Activated CD4-positive, alpha-beta T cell treated with anti-CD3 and anti-CD28 coated beads, Interleukin-2, amount 10 ng/mL, durations not matched to agents 24 days and 14 days (primary cell): ENCODE results near the gene HAUS3. TPM values are rescaled to one million over a fixed set of nuclear protein-coding genes. Genes with fewer than 3 reads are reported as not detected.

Experiments used
- DNase-seq: peaks from one replicate; pipeline ENCODE4 v3.0.0; 2022
- H3K27ac Mint-ChIP-seq: one replicate; pipeline ENCODE4 v1.8.0; 2022; ENCODE audit warnings: mild to moderate bottlenecking, mixed read lengths
- H3K27me3 Mint-ChIP-seq: one replicate; pipeline ENCODE4 v1.8.0; 2022; ENCODE audit warnings: mixed read lengths
- H3K36me3 Mint-ChIP-seq: one replicate; pipeline ENCODE4 v1.8.0; 2022; ENCODE audit warnings: low read depth, mild to moderate bottlenecking, mixed read lengths
- H3K4me1 Mint-ChIP-seq: one replicate; pipeline ENCODE4 v1.8.0; 2021; ENCODE audit warnings: mixed read lengths
- H3K4me3 Mint-ChIP-seq: one replicate; pipeline ENCODE4 v1.8.0; 2022; ENCODE audit warnings: mild to moderate bottlenecking, moderate library complexity, mixed read lengths
- H3K9me3 Mint-ChIP-seq: one replicate; pipeline ENCODE4 v1.8.0; 2021; ENCODE audit warnings: mixed read lengths
- intact Hi-C: fragments of 100-400 bp; cut with micrococcal nuclease; formaldehyde crosslinking; loops from one replicate; pipeline ENCODE4 v1.15.1; 2023
- total RNA-seq: library from RNA; stranded (reverse); gene quantifications from 2 replicates; pipeline ENCODE4 v1.2.3, GENCODE V29; 2022

HAUS3 gene
- total RNA-seq, 1 donor from 2014 or later: 19.4 TPM

GRCh38 chr4:2271279-2272025 is 29.5 kb upstream of the HAUS3 start:
- Mint-ChIP-seq H3K27ac (no peak overlapping the region), H3K9me3 (no peaks in the 10 kb centered on the region), H3K4me3 (no peak overlapping the region), H3K4me1 (no peaks in the 10 kb centered on the region), H3K27me3 (no peaks in the 10 kb centered on the region), H3K36me3 (no peaks in the 10 kb centered on the region)
- no peak for DNase-seq
- intact Hi-C loops: no loop called here

GRCh38 chr4:2270341-2271165 is 28.6 kb upstream of the HAUS3 start:
- no peaks in the 10 kb centered on the region for H3K27me3 Mint-ChIP-seq
- no peaks in the 10 kb centered on the region for H3K9me3 Mint-ChIP-seq
- no peak for DNase-seq
- no peaks in the 10 kb centered on the region for H3K4me1 Mint-ChIP-seq
- no peak overlapping the region for H3K27ac Mint-ChIP-seq
- intact Hi-C loops: no loop called here
- H3K4me3 Mint-ChIP-seq: no peak overlapping the region
- no peaks in the 10 kb centered on the region for H3K36me3 Mint-ChIP-seq

- no peak for DNase-seq
- H3K27me3 Mint-ChIP-seq: no peaks in the 10 kb centered on the region
- no peaks in the 10 kb centered on the region for H3K4me1 Mint-ChIP-seq
- no peak overlapping the region for H3K27ac Mint-ChIP-seq
- no peaks in the 10 kb centered on the region for H3K9me3 Mint-ChIP-seq
- no peaks in the 10 kb centered on the region for H3K36me3 Mint-ChIP-seq
- no peak overlapping the region for H3K4me3 Mint-ChIP-seq
- intact Hi-C loops: no loop called here
Observed at GRCh38 chr4:2269618-2270163, 27.8 kb upstream of the HAUS3 start.

DNA sequence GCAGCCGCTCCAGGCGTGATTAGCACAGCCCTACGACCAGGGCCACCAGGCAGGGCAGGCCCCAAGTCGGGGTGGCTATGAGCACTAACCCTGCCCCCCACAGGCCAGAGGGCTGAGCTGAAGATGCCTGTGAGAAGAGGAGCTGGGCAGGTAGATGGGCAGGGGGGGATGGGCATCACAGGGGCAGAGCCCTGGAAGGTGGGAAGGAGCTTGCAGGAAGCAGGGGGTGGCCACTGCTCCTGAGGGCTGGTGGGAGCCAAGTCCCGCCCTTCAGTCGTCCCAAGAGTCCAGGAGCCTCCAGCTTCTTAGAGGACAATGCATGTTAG is 27.2 kb upstream of the HAUS3 start:
- Mint-ChIP-seq H3K4me3 (no peak overlapping the region), H3K36me3 (no peaks in the 10 kb centered on the region), H3K4me1 (no peaks in the 10 kb centered on the region), H3K9me3 (no peaks in the 10 kb centered on the region), H3K27ac (no peak overlapping the region), H3K27me3 (no peaks in the 10 kb centered on the region)
- intact Hi-C loops: no loop called here
- no peak for DNase-seq

- no peak for DNase-seq
- Mint-ChIP-seq H3K27ac (no peak overlapping the region), H3K27me3 (no peaks in the 10 kb centered on the region), H3K4me3 (no peak overlapping the region), H3K4me1 (no peaks in the 10 kb centered on the region), H3K36me3 (no peaks in the 10 kb centered on the region), H3K9me3 (no peaks in the 10 kb centered on the region)
- intact Hi-C loops: no loop called here
Observed at GRCh38 chr4:2268357-2269205, 26.7 kb upstream of the HAUS3 start.

GRCh38 chr4:2267841-2268240 is 25.9 kb upstream of the HAUS3 start:
- no peaks in the 10 kb centered on the region for H3K36me3 Mint-ChIP-seq
- H3K27ac Mint-ChIP-seq: no peak overlapping the region
- no peaks in the 10 kb centered on the region for H3K9me3 Mint-ChIP-seq
- no peaks in the 10 kb centered on the region for H3K27me3 Mint-ChIP-seq
- DNase-seq: no peak
- no peaks in the 10 kb centered on the region for H3K4me1 Mint-ChIP-seq
- no peak overlapping the region for H3K4me3 Mint-ChIP-seq
- intact Hi-C loops: no loop called here

DNA sequence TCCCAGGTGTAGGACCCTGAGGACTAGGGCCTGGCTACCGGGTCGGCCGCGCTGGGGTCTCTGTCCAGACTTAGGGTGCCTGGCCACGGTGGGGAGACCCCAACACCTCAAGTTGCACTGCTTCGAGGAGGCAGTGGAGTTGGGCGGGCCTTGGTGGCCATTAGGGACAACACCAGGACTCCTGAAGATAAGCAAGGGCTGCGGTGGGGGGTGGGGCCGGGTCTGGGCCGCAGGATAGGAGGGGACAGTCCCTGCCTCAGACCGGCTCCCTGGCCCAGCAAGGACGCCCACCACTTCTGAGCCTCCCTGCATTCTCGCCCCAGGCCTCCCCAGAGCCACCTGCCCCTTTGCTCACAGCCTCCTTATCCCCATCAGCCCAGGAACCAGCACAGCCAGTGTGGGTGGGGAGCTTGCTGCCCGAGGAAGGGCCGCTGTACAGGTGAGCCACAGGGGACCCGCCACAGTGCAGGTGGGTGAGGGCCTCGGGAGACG is 25.4 kb upstream of the HAUS3 start:
- Mint-ChIP-seq H3K36me3 (no peaks in the 10 kb centered on the region), H3K27me3 (no peaks in the 10 kb centered on the region), H3K4me3 (no peak overlapping the region), H3K4me1 (no peaks in the 10 kb centered on the region), H3K27ac (no peak overlapping the region), H3K9me3 (no peaks in the 10 kb centered on the region)
- DNase-seq: no peak
- intact Hi-C loops: no loop called here

DNA sequence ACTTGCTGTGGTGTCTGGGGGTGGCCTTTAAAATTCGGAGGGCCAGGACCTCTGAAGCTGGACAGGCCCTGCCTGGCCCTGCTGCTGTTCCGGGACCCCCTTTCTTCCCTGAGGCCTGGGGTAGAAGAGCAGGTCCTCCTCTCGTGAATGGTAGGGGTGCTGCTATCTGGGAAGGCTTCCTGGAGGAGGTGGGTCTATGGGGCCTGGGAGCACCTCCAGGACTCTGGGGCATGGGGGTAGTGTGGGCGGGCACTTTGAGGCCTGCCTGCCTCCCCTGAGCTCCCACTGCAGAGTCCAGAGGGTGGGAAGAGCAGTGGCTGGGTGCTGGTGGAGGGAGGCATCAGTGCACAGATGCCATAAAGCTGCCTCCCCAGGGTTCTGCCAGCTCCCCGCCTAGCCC is 24.9 kb upstream of the HAUS3 start:
- intact Hi-C loops: no loop called here
- no peaks in the 10 kb centered on the region for H3K36me3 Mint-ChIP-seq
- DNase-seq: no peak
- H3K4me3 Mint-ChIP-seq: no peak overlapping the region
- no peaks in the 10 kb centered on the region for H3K9me3 Mint-ChIP-seq
- no peak overlapping the region for H3K27ac Mint-ChIP-seq
- no peaks in the 10 kb centered on the region for H3K4me1 Mint-ChIP-seq
- no peaks in the 10 kb centered on the region for H3K27me3 Mint-ChIP-seq

- H3K4me3 Mint-ChIP-seq: no peak overlapping the region
- H3K4me1 Mint-ChIP-seq: no peaks in the 10 kb centered on the region
- no peak for DNase-seq
- no peaks in the 10 kb centered on the region for H3K9me3 Mint-ChIP-seq
- H3K27me3 Mint-ChIP-seq: no peaks in the 10 kb centered on the region
- no peak overlapping the region for H3K27ac Mint-ChIP-seq
- intact Hi-C loops: no loop called here
- no peaks in the 10 kb centered on the region for H3K36me3 Mint-ChIP-seq
Observed at GRCh38 chr4:2266181-2266580, 24.3 kb upstream of the HAUS3 start.

GRCh38 chr4:2265113-2266110 is 23.5 kb upstream of the HAUS3 start:
- intact Hi-C loops: no loop called here
- Mint-ChIP-seq H3K27ac (no peak overlapping the region), H3K36me3 (no peaks in the 10 kb centered on the region), H3K4me1 (no peaks in the 10 kb centered on the region), H3K4me3 (no peak overlapping the region), H3K27me3 (no peaks in the 10 kb centered on the region), H3K9me3 (no peaks in the 10 kb centered on the region)
- DNase-seq: no peak

- Mint-ChIP-seq H3K4me1 (no peaks in the 10 kb centered on the region), H3K36me3 (no peaks in the 10 kb centered on the region), H3K27ac (no peak overlapping the region), H3K27me3 (no peaks in the 10 kb centered on the region), H3K9me3 (no peaks in the 10 kb centered on the region), H3K4me3 (no peak overlapping the region)
- DNase-seq: no peak
- intact Hi-C loops: no loop called here
Observed at GRCh38 chr4:2264481-2265041, 22.6 kb upstream of the HAUS3 start.

DNA sequence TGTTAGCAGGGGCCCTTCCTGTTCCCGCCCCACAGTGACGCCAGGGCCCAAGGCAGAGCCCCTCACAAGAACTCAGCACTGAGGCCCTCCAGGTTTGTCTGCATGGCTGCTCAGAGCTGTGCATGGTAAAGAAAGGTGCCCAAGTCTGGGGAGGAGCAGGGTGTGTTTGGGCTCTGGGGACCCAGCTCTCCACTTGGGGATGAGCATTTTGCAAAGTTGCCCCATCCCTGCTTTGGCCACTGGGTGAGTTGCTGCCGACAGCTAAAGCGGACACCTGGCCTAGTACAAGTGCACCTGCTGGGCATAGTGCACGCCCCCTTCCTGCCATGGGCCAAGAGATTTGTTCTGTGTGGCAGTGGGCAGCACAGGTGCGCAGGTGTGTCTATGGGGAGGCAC is 22.0 kb upstream of the HAUS3 start:
- intact Hi-C loops: loop anchor here (2.0 kb wide), 1 partner anchor 273 kb away; the partner anchor contains the start of gene FAM193A
- no peaks in the 10 kb centered on the region for H3K9me3 Mint-ChIP-seq
- no peaks in the 10 kb centered on the region for H3K27me3 Mint-ChIP-seq
- H3K27ac Mint-ChIP-seq: no peak overlapping the region
- no peak for DNase-seq
- no peaks in the 10 kb centered on the region for H3K4me1 Mint-ChIP-seq
- peak overlapping the region; percentile 76 for H3K4me3 Mint-ChIP-seq
- H3K36me3 Mint-ChIP-seq: no peaks in the 10 kb centered on the region
